Ovary (tissue), 9 donors: ENCODE results near the gene EGFLAM. TPM values are rescaled to one million over a fixed set of nuclear protein-coding genes. Genes with fewer than 3 reads are reported as not detected.

Experiments used
- DNase-seq, 5 donors: peaks; one replicate each; pipeline ENCODE4 v3.0.0-alpha.2; 2019 to 2020
- H3K27ac ChIP-seq, 2 donors: fragments of 200-600 bp; one replicate each; pipeline versions ENCODE4 v1.5.1 to v1.8.0; 2019 to 2022
- H3K27me3 ChIP-seq: fragments of 200-600 bp; one replicate; pipeline ENCODE4 v1.8.0; 2022
- H3K36me3 ChIP-seq: fragments of 200-600 bp; sonication (generic); one replicate; pipeline ENCODE4 v1.5.1; 2019
- H3K4me1 ChIP-seq: one replicate; pipeline ENCODE4 v1.8.1; 2013; ENCODE audit warnings: mild to moderate bottlenecking, moderate library complexity; ENCODE audit not compliant: insufficient read depth
- H3K4me3 ChIP-seq: fragments of 200-600 bp; sonication (generic); one replicate; pipeline ENCODE4 v1.5.1; 2017
- H3K9me3 ChIP-seq, 2 donors: fragments of 200-600 bp in 1 of 2; sonication (generic) in 1 of 2; one replicate each; pipeline versions ENCODE4 v1.5.1 to v1.8.1; 2013 to 2019; ENCODE audit warnings: mild to moderate bottlenecking in 1 of 2, moderate library complexity in 1 of 2
- CTCF ChIP-seq, 3 donors: fragments of 450-650 bp in 2 of 3; fragments of 200-600 bp in 1 of 3; IDR thresholded peaks; one replicate each; pipeline versions ENCODE4 v1.5.1 to v1.8.0; 2016 to 2022; ENCODE audit warnings: antibody characterized with exemption in 3 of 3, mild to moderate bottlenecking in 1 of 3
- EP300 ChIP-seq: sonication (generic); formaldehyde crosslinking; IDR thresholded peaks from one replicate; pipeline ENCODE4 v1.6.1; 2017; ENCODE audit warnings: antibody characterized with exemption
- POLR2A ChIP-seq: fragments of 450-650 bp; IDR thresholded peaks from one replicate; pipeline ENCODE4 v1.6.1; 2017; ENCODE audit warnings: antibody characterized with exemption, mild to moderate bottlenecking, moderate library complexity
- WGBS, 3 donors: extraction: QIAGEN DNeasy Blood & Tissue Kit in 1 of 3; methylation state at CpG; one replicate each; pipeline versions ENCODE4 v1.1.5 to v1.1.7; 2013 to 2017; 5-methylcytosine and 5-hydroxymethylcytosine counted together
- intact Hi-C, 4 donors: fragments of 100-400 bp; cut with DNase I; formaldehyde crosslinking; loops; one replicate each; pipeline versions ENCODE4 v1.11.0 to v1.15.1; 2022 to 2023
- polyA plus RNA-seq, 2 donors: library from polyadenylated mRNA; stranded (reverse); fragments of 200-250 nt in 1 of 2; fragments of 350-450 nt in 1 of 2; fragmentation: Illumina TruSeq in 1 of 2; extraction: RNeasy Lipid Tissue Mini Kit (QIAGEN cat#74804) in 1 of 2; gene quantifications; one replicate each; pipeline ENCODE4 v1.2.3, GENCODE V29; 2013 to 2014
- total RNA-seq, 7 donors: library from RNA; depleted of rRNA in 2 of 7; stranded (reverse); fragments of >200 nt in 2 of 7; fragmentation: NEBNext Ultra II Directional in 3 of 7; extraction: Animal tissue kit (Norgen Biotek cat#: 25700) in 3 of 7; gene quantifications; one replicate each; pipeline versions ENCODE4 v1.1.0 to v1.2.4, GENCODE V29; 2016 to 2023
- donor health status: DM: no; HTN: no; CAD: no; lungs with moderate emphysema.
- donor health status: DM: no; HTN: no; CAD: no.
- donor health status: Bipolar disorder and iron deficiency.
- donor health status: DM: yes; HTN: yes; CAD: no.
- donor health status: DM: no; HTN: no; CAD: no.
- donor health status: DM: yes; HTN: yes; CAD: no.

Gene EGFLAM
- total and polyA plus RNA-seq, 9 donors: 6.1 to 37.8 (median 17.1) TPM

- TF ChIP-seq EP300: no peak
- no peak for TF ChIP-seq POLR2A
- no peak for TF ChIP-seq CTCF (IDR thresholded peaks at IDR 0.05)
- no peak overlapping the region for H3K4me3 ChIP-seq
- intact Hi-C loops: loop anchor here in 1 of 4 donors (10.0 kb wide), 1 partner anchor 117 kb away; the partner anchor contains the start of gene EGFLAM
- no peak for DNase-seq
- 36 to 49% (median 37%) methylated on average over 8 of the region's 8 CpGs for WGBS, 3 donors
- H3K36me3 ChIP-seq: no peaks in the 10 kb centered on the region
- H3K27me3 ChIP-seq: no peaks in the 10 kb centered on the region
- no peaks in the 10 kb centered on the region for H3K9me3 ChIP-seq
- peak overlapping the region in 1 of 2 donors; percentile 68 for H3K27ac ChIP-seq
- peaks cover 21% of the 10 kb centered on the region for H3K4me1 ChIP-seq
Measured at GRCh38 chr5:38371596-38371995, 113.2 kb downstream of the EGFLAM start.

- DNase-seq: no peak
- intact Hi-C loops: loop anchor here in 1 of 4 donors (10.0 kb wide), 1 partner anchor 119 kb away; the partner anchor contains the start of gene EGFLAM
- no peaks in the 10 kb centered on the region for H3K9me3 ChIP-seq
- H3K4me1 ChIP-seq: peaks cover 18% of the 10 kb centered on the region
- WGBS, 3 donors: 4 to 10% (median 4%) methylated on average over 3 of the region's 3 CpGs
- TF ChIP-seq POLR2A (no peak), CTCF (IDR thresholded peaks at IDR 0.05) (no peak), EP300 (no peak)
- H3K36me3 ChIP-seq: no peaks in the 10 kb centered on the region
- no peaks in the 10 kb centered on the region for H3K27me3 ChIP-seq
- no peak overlapping the region for H3K27ac ChIP-seq
- no peak overlapping the region for H3K4me3 ChIP-seq
Measured at GRCh38 chr5:38373743-38374142, 115.4 kb downstream of the EGFLAM start.

DNA sequence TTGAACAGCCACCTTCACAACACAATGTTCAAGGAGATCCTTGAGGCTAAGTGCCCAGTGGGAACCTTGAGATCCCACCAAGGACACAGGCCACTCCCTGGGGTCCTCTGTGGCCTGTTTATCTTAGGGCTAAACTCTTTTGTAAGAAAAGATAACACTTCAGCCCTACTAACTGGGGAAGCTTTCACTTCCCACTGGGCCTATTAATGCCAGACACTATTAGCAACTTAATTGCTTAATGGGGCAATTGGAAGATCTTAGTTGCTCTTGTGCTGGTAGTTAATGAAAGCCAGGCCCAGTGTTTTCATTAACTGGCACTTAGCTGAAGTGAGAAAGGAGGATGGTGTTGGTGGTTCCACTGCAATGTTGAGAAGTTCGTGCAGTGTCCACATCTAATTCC lies 117.1 kb downstream of the EGFLAM start:
- 90 to 96% (median 94%) methylated on average over 1 of the region's 1 CpG for WGBS, 3 donors
- H3K4me3 ChIP-seq: no peak overlapping the region
- no peaks in the 10 kb centered on the region for H3K36me3 ChIP-seq
- no peaks in the 10 kb centered on the region for H3K9me3 ChIP-seq
- DNase-seq: no peak
- TF ChIP-seq POLR2A: no peak
- TF ChIP-seq EP300: no peak
- TF ChIP-seq CTCF (IDR thresholded peaks at IDR 0.05): no peak
- intact Hi-C loops: loop anchor here in 1 of 4 donors (10.0 kb wide), 1 partner anchor 121 kb away; the partner anchor contains the start of gene EGFLAM
- no peak overlapping the region for H3K27ac ChIP-seq
- H3K27me3 ChIP-seq: no peaks in the 10 kb centered on the region
- peaks cover 17% of the 10 kb centered on the region for H3K4me1 ChIP-seq

- intact Hi-C loops: loop anchor here in 1 of 4 donors (10.0 kb wide), 1 partner anchor 122 kb away; the partner anchor contains the start of gene EGFLAM
- no peaks in the 10 kb centered on the region for H3K36me3 ChIP-seq
Measured at GRCh38 chr5:38376404-38376803, 118.0 kb downstream of the EGFLAM start.

More at GRCh38 chr5:38376404-38376803, 118.0 kb downstream of the EGFLAM start:
- no peaks in the 10 kb centered on the region for H3K9me3 ChIP-seq
- 95 to 96% (median 95%) methylated on average over 2 of the region's 2 CpGs for WGBS, 3 donors
- TF ChIP-seq POLR2A (no peak), CTCF (IDR thresholded peaks at IDR 0.05) (no peak)
- H3K27ac ChIP-seq: no peak overlapping the region
- H3K27me3 ChIP-seq: no peaks in the 10 kb centered on the region
- DNase-seq: no peak
- no peak overlapping the region for H3K4me3 ChIP-seq
- peaks cover 9% of the 10 kb centered on the region for H3K4me1 ChIP-seq
